HepG2 (cell line): ENCODE data around the gene GREM2. TPM values are rescaled to one million over a fixed set of nuclear protein-coding genes. Genes with fewer than 3 reads are reported as not detected.

Experiments used
- ATAC-seq: fragments of 200-7000 bp; cut with Tn5 transposase; 3 replicates; pipeline ENCODE4 v1.9.1; 2020; ENCODE audit warnings: mild to moderate bottlenecking, moderate library complexity
- BruUV-seq: library from RNA; stranded (reverse); fragments of 400-500 nt; replicated peaks from 2 replicates; lab custom pipeline; 2021; lab: Mats Ljungman, UMichigan
- CTCF ChIA-PET: fragments of 300-600 bp; formaldehyde crosslinking; extraction: SDS; loops from one replicate; lab custom pipeline; 2021; ENCODE audit warnings: low total read pairs, inconsistent platforms, low intra/inter-chr PET ratio; lab: Yijun Ruan, JAX
- POLR2A ChIA-PET: fragments of 350-600 bp; sonication (Branson Sonifier 250); formaldehyde crosslinking; loops from one replicate; lab custom pipeline; 2020; ENCODE audit warnings: antibody characterized with exemption, inconsistent platforms; lab: Yijun Ruan, JAX
- DNase-seq: peaks from one replicate; pipeline ENCODE4 v3.0.0-alpha.2; 2015; ENCODE audit warnings: low spot score
- FAIRE-seq: peaks from 3 replicates; lab custom pipeline; 2011; peaks lifted over from hg19 to GRCh38; lab: Jason Lieb, UNC
- H2AFZ ChIP-seq: one replicate; pipeline ENCODE4 v1.6.1; 2011; ENCODE audit warnings: low read length, inconsistent platforms
- H3K27ac ChIP-seq: fragments of 300-600 bp; 3 replicates; pipeline ENCODE4 v1.8.0; 2011; ENCODE audit warnings: mixed run types, mild to moderate bottlenecking, mixed read lengths, low read length, inconsistent platforms; ENCODE audit not compliant: insufficient read depth; ENCODE audit errors: extremely low read length
- H3K27me3 ChIP-seq, 2 experiments: fragments of 200-600 bp in 1 of 2; 2 replicates in 1 of 2; 3 replicates in 1 of 2; pipeline versions ENCODE4 v1.6.0 to v1.8.0; 2011; ENCODE audit warnings: low read length in 2 of 2, mild to moderate bottlenecking in 2 of 2, moderate library complexity in 2 of 2, inconsistent platforms in 1 of 2; ENCODE audit not compliant: insufficient read depth in 2 of 2, control insufficient read depth in 1 of 2
- H3K36me3 ChIP-seq, 2 experiments: fragments of 200-600 bp in 1 of 2; replicated peaks in 1 of 2; 2 replicates in 1 of 2; 3 replicates in 1 of 2; pipeline versions ENCODE4 v1.5.1 to v1.8.0; 2011; ENCODE audit warnings: low read length in 2 of 2, inconsistent platforms in 1 of 2; ENCODE audit not compliant: insufficient read depth in 2 of 2, control insufficient read depth in 1 of 2
- H3K4me1 ChIP-seq: 2 replicates; pipeline ENCODE4 v1.5.1; 2012; ENCODE audit warnings: low read length, inconsistent platforms; ENCODE audit not compliant: insufficient read depth
- H3K4me2 ChIP-seq: 2 replicates; pipeline ENCODE4 v1.6.0; 2011; ENCODE audit warnings: low read depth, low read length, inconsistent platforms
- H3K4me3 ChIP-seq, 3 experiments: fragments of 200-600 bp in 1 of 3; sonication (generic), shearing (Covaris generic) in 1 of 3; replicated peaks in 1 of 3; 2 replicates each; pipeline ENCODE4 v1.5.1; 2011 to 2016; ENCODE audit warnings: low read length in 3 of 3, inconsistent platforms in 2 of 3, low read depth in 2 of 3, mild to moderate bottlenecking in 2 of 3, control low read depth in 1 of 3, mixed read lengths in 1 of 3; ENCODE audit not compliant: insufficient read depth in 1 of 3
- H3K79me2 ChIP-seq: one replicate; pipeline ENCODE4 v1.6.1; 2011; ENCODE audit warnings: low read length, inconsistent platforms; ENCODE audit not compliant: insufficient read depth
- H3K9ac ChIP-seq: 2 replicates; pipeline ENCODE4 v1.6.0; 2011; ENCODE audit warnings: mild to moderate bottlenecking, low read depth, low read length, inconsistent platforms; ENCODE audit not compliant: insufficient read depth
- H3K9me3 ChIP-seq: 2 replicates; pipeline ENCODE4 v1.5.1; 2012; ENCODE audit warnings: mild to moderate bottlenecking, low read length
- H4K20me1 ChIP-seq: 2 replicates; pipeline ENCODE4 v1.6.0; 2011; ENCODE audit warnings: inconsistent platforms, mild to moderate bottlenecking, low read length, moderate library complexity; ENCODE audit not compliant: insufficient read depth
- AHR ChIP-seq: IDR thresholded peaks from 2 replicates; pipeline ENCODE4 v1.6.1; 2018; ENCODE audit warnings: missing genetic modification reagents, missing compliant biosample characterization
- ATF5 ChIP-seq: sonication (generic); formaldehyde crosslinking; IDR thresholded peaks from 2 replicates; pipeline ENCODE4 v1.4.0; 2020; ENCODE audit warnings: mild to moderate bottlenecking, low read depth, missing genetic modification reagents
- ATF7-NPFF ChIP-seq: sonication (generic); formaldehyde crosslinking; IDR thresholded peaks from 2 replicates; pipeline ENCODE4 v1.8.1; 2023; ENCODE audit warnings: mild to moderate bottlenecking, low read depth, missing genetic modification reagents, moderate library complexity
- CHD4 ChIP-seq: fragments of 200-600 bp; sonication (generic); IDR thresholded peaks from 2 replicates; pipeline ENCODE4 v1.7.0; 2017; ENCODE audit warnings: mild to moderate bottlenecking, low read length, borderline replicate concordance
- DDIT3 ChIP-seq: sonication (generic); formaldehyde crosslinking; IDR thresholded peaks from 2 replicates; pipeline ENCODE4 v1.4.0; 2020; ENCODE audit warnings: mild to moderate bottlenecking, missing genetic modification reagents
- HNF4A ChIP-seq: sonication (generic); formaldehyde crosslinking; IDR thresholded peaks from 2 replicates; pipeline ENCODE4 v1.4.0; 2020; ENCODE audit warnings: missing genetic modification reagents
- IRF2 ChIP-seq: IDR thresholded peaks from 2 replicates; pipeline ENCODE4 v1.6.1; 2018; ENCODE audit warnings: missing genetic modification reagents, missing compliant biosample characterization
- KDM5A ChIP-seq: fragments of 200-600 bp; sonication (generic); IDR thresholded peaks from 2 replicates; pipeline ENCODE4 v1.7.0; 2018; ENCODE audit warnings: antibody characterized with exemption, mild to moderate bottlenecking, low read length, borderline replicate concordance
- MAFG ChIP-seq: sonication (generic); formaldehyde crosslinking; IDR thresholded peaks from 2 replicates; pipeline ENCODE4 v1.5.1; 2020; ENCODE audit warnings: mild to moderate bottlenecking, missing genetic modification reagents
- MEIS1 ChIP-seq: sonication (generic); formaldehyde crosslinking; IDR thresholded peaks from 2 replicates; pipeline ENCODE4 v1.9.0; 2021; ENCODE audit warnings: mild to moderate bottlenecking, missing genetic modification reagents, moderate library complexity, borderline replicate concordance
- MIER2 ChIP-seq: IDR thresholded peaks from 2 replicates; pipeline ENCODE4 v1.6.1; 2016; ENCODE audit warnings: missing biosample characterization, missing genetic modification reagents
- STAT6 ChIP-seq: sonication (generic); formaldehyde crosslinking; IDR thresholded peaks from 2 replicates; pipeline ENCODE4 v1.4.0; 2020; ENCODE audit warnings: missing genetic modification reagents, mild to moderate bottlenecking, borderline replicate concordance
- THAP9 ChIP-seq: sonication (generic); formaldehyde crosslinking; IDR thresholded peaks from 2 replicates; pipeline ENCODE4; 2020; ENCODE audit warnings: missing genetic modification reagents, mild to moderate bottlenecking, borderline replicate concordance
- ZNF800 ChIP-seq: sonication (generic); formaldehyde crosslinking; IDR thresholded peaks from 2 replicates; pipeline ENCODE4 v1.4.0; 2020; ENCODE audit warnings: missing genetic modification reagents
- WGBS: methylation state at CpG from one replicate; pipeline ENCODE4 v1.1.6; 2017; ENCODE audit warnings: low lambda C conversion rate; 5-methylcytosine and 5-hydroxymethylcytosine counted together
- in situ Hi-C: cut with HindIII; loops from 2 replicates; pipeline ENCODE4 v1.10.0; 2017; ENCODE audit warnings: low pct_unique_long_range_greater_than_20kb; ENCODE audit not compliant: extremely low pct_ligation_motif_present
- intact Hi-C: fragments of 100-400 bp; cut with micrococcal nuclease; formaldehyde crosslinking; loops from one replicate; pipeline ENCODE4 v1.10.0; 2022; ENCODE audit not compliant: unreplicated experiment
- polyA plus RNA-seq, 8 experiments: library from polyadenylated mRNA; depleted of rRNA in 3 of 8; stranded (reverse) in 7 of 8; unstranded in 1 of 8; fragments of >200 nt; fragmentation: Illumina TruSeq in 4 of 8; extraction: Trizol in 4 of 8; gene quantifications; 2 replicates each; pipeline versions ENCODE4 v1.2.1 to v1.2.3, GENCODE V29; 2011 to 2016; ENCODE audit warnings: low read depth in 4 of 8, missing spikeins in 1 of 8, mixed read lengths in 1 of 8; ENCODE audit not compliant: insufficient read depth in 1 of 8
- total RNA-seq, 5 experiments: library from RNA; depleted of rRNA; stranded (reverse); fragments of >200 nt; fragmentation: Illumina TruSeq; extraction: Trizol; gene quantifications; 2 replicates each; pipeline ENCODE4 v1.2.3, GENCODE V29; 2016; ENCODE audit warnings: low read depth in 1 of 5

GREM2 gene
- total and polyA plus RNA-seq, 2 of the 13 experiments (the other 11 are each of a cell fraction or from before 2014, with no cell fraction given), result 0.07 TPM; not detected in 1

GRCh38 chr1:240610636-240611035 lies 1.3 kb downstream of the GREM2 start:
- no peaks in the 10 kb centered on the region for H3K9me3 ChIP-seq
- in situ Hi-C loops (no loop called here), intact Hi-C loops (no loop called here)
- no peak overlapping the region for H3K4me3 ChIP-seq
- ATAC-seq (no peak), FAIRE-seq (no peak), DNase-seq (no peak)
- no peaks in the 10 kb centered on the region for H3K79me2 ChIP-seq
- H3K36me3 ChIP-seq, result no peaks in the 10 kb centered on the region
- no peaks in the 10 kb centered on the region for H4K20me1 ChIP-seq
- no TSS peak for BruUV-seq
- H3K27me3 ChIP-seq, result peaks cover 0 to 22% of the 10 kb centered on the region in 2 experiments
- no peak overlapping the region for H2AFZ ChIP-seq
- WGBS, result 60% methylated on average over 6 of the region's 6 CpGs
- H3K4me2 ChIP-seq, result no peak overlapping the region
- TF ChIP-seq IRF2 (CRISPR knock-in tag) (no peak), KDM5A (no peak), CHD4 (no peak), ZNF800 (CRISPR knock-in tag) (no peak), AHR (CRISPR knock-in tag) (no peak), STAT6 (CRISPR knock-in tag) (no peak), THAP9 (no peak), MAFG (no peak), HNF4A (CRISPR knock-in tag) (no peak), MIER2 (CRISPR knock-in tag) (no peak), DDIT3 (no peak), ATF5 (no peak), MEIS1 (CRISPR knock-in tag) (no peak), ATF7-NPFF (CRISPR knock-in tag) (no peak)
- no peak overlapping the region for H3K9ac ChIP-seq
- no peak overlapping the region for H3K27ac ChIP-seq
- ChIA-PET POLR2A (no interaction called here), CTCF (no interaction called here)
- peaks cover 16% of the 10 kb centered on the region for H3K4me1 ChIP-seq
